Effector CD8-positive, alpha-beta T cell (primary cell): ENCODE measurements around the gene GASK1A.

Experiments
- DNase-seq: peaks from one replicate; lab custom pipeline; 2025; lab: John Stamatoyannopoulos, UW

GASK1A gene

GRCh38 chr3:43087249-43087776 lies 108.2 kb downstream of the GASK1A start:
- DNase-seq = no peak

- no peak for DNase-seq
Observed at GRCh38 chr3:43089081-43089480, 110.0 kb downstream of the GASK1A start.

DNA sequence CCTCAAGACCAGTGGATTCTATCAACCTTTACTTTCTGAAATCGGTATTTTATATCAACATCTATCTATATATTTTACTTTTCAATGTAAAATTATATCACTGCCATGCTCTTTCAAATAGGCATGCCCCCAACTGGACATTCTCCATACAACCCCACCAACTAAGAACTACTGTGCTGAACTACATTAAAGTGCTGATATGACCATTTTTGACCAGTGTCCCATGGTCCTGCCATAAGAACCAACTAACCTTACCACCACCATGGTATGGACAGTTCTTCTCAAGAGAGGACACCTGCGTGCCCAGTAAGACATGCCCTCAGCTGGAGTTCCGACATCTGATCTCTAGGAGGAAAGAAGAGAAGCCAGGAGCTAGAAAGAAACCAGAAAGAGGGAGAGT lies 111.1 kb downstream of the GASK1A start:
- no peak for DNase-seq

- no peak for DNase-seq
Observed at GRCh38 chr3:43091481-43091880, 112.4 kb downstream of the GASK1A start.

GRCh38 chr3:43093006-43093405 lies 113.9 kb downstream of the GASK1A start:
- DNase-seq = no peak

- DNase-seq = no peak
Observed at GRCh38 chr3:43093974-43094373, 114.9 kb downstream of the GASK1A start.

- DNase-seq = no peak
Observed at GRCh38 chr3:43094381-43094780, 115.3 kb downstream of the GASK1A start.

GRCh38 chr3:43094851-43095250 lies 115.7 kb downstream of the GASK1A start:
- no peak for DNase-seq

GRCh38 chr3:43095370-43095769 lies 116.3 kb downstream of the GASK1A start:
- no peak for DNase-seq

GRCh38 chr3:43096761-43097160 lies 117.7 kb downstream of the GASK1A start:
- no peak for DNase-seq

GRCh38 chr3:43097400-43098080 lies 118.4 kb downstream of the GASK1A start:
- DNase-seq = no peak

DNA sequence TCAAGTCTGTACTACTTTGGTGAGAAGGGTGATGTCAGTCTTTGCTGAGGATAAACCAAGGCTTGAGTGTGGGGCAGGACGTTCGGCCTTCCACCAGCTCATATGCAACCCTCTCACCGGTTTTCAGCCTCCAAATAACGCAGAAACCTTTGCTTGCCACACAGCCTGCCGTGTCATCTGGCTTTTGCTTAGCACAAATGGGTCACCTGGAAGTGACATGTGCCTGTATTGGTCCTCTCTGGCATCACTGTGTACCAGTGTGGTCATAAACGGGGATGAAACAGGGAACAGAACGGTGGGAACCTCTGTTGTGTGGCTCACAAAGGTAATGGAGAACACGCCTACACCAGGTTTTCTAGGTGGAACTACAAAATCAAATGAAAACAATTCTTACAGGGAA lies 119.7 kb downstream of the GASK1A start:
- DNase-seq = no peak

- DNase-seq = no peak
Observed at GRCh38 chr3:43102773-43103480, 123.8 kb downstream of the GASK1A start.

DNA sequence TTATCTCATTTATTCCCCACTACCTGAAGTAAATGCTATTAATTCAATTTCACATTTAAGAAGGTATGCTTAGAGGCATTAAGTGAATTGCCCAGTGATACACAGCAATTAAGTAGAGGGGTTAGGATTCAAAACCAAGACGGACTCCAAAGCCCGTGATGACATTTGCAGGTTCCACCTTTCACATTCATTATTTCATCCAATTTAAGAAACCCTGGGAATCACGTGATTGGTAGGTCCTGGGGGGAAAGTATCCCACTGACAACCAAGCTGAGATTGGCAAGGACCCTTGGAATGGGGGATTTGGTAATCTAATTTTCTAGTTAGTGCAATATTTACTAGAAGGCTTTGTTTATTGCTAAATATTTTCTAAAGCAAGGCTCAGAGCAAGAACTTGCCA lies 124.9 kb downstream of the GASK1A start:
- DNase-seq = no peak

GRCh38 chr3:43104660-43105595 lies 125.8 kb downstream of the GASK1A start:
- DNase-seq = no peak

GRCh38 chr3:43105596-43106292 lies 126.6 kb downstream of the GASK1A start, which contains the start of gene POMGNT2:
TSS of gene POMGNT2 (minus strand) at chr3:43106079. CDS start at chr3:43081431, 24,648 bp downstream.
- DNase-seq = peak; percentile 78

GRCh38 chr3:43106293-43106628 lies 127.2 kb downstream of the GASK1A start:
- no peak for DNase-seq
